Measurements from ENCODE around the gene ZMYND10.

Gene ZMYND10

GRCh38 chr3:50300681-50301254 lies 44.8 kb downstream of the ZMYND10 start:
- no peak for DNase-seq

- peak; percentile 91 to 93 for DNase-seq
Observed at GRCh38 chr3:50299929-50300680, 45.4 kb downstream of the ZMYND10 start.

DNA sequence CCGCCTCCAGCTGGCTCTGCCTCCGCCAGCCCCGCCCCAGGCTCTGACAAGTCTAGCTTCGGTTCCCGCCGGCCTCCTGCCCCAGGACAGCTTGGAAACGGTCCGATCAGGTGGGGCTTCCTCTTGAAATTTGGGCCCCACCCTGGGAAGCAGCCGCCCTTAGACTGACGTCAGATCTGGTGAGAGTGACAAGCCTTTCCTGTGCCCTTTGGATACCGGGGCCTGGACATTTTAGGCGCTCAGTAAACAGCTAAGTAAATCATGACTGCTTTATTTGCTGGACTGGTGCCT lies 45.9 kb downstream of the ZMYND10 start:
- no peak for DNase-seq

- DNase-seq = peak; percentile 99 to 100
Observed at GRCh38 chr3:50298836-50299637, 46.5 kb downstream of the ZMYND10 start, which contains the start of the genes HYAL3 and NAA80. Gene HYAL3 (minus strand): TSS chr3:50299405. CDS start chr3:50295602, 3,803 bp downstream. Gene NAA80 (minus strand): TSS chr3:50299405. CDS start chr3:50297463, 1,942 bp downstream.

- DNase-seq = peak in 1 of 2 donors; percentile 27
Observed at GRCh38 chr3:50297896-50298725, 47.4 kb downstream of the ZMYND10 start.

DNA sequence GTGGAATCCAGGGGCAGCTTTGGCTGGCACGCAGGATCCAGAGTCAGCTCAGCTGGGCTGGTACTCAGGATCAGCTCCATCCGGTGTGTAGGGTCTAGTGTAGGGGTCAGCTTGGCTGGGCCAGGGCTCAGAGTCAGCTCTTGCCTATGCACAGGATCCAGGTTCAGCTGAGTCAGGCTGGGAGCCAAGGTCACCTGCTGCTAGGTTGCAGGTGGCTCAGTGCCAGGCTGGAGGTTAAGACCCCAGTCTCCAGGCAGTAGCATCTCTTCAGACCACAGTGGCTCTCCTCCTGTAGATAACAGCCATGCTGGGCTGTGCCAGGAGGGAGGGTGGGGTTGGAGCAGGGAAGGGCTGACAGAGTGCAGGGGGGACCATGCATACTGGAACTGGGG lies 48.2 kb downstream of the ZMYND10 start:
- DNase-seq = no peak

- DNase-seq = no peak
Observed at GRCh38 chr3:50296721-50297383, 48.7 kb downstream of the ZMYND10 start.

DNA sequence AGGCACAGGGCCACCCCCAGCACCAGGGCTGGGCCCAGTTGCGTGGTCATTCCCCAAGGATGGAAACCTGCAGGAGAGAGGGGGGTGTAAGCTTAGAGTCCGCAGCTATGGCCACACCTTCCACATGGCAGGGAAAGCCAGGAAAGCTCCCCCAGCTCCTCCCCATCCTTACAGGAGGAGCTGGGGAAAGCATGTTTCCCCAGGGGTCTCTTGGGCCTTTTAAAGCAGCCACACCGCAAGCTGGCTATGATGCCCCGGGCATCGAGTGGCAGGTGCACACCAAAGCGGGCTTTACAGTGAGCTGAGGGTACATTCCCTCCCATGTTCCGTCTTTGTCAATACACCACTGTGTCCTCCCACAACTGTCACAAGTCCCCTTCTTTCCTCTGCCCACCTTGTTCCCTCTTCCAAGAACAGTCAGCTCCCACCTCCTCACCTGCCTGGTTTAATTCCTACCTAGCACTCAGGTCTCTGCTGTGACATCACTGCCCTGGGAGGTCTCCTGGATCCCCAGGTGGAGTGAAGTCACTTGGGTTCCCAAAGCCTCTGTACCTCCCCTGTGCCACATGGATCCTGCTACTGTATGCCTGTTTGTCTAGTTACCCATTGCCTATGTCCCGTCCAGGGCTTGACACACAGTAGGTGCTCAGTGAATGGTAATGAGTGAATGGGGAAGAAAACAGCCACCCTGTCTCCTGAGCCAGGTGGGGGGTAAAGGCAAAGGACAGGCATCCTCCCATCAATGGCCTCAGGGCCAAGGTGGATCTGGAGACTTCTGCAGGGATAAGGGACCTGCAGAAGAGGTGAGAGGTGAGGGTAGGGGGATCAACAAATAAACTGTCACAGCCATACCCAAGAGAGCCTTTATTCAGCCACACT lies 49.7 kb downstream of the ZMYND10 start:
- no peak for DNase-seq

- DNase-seq = no peak
Observed at GRCh38 chr3:50294492-50295403, 50.8 kb downstream of the ZMYND10 start.

GRCh38 chr3:50294089-50294488 lies 51.4 kb downstream of the ZMYND10 start:
- DNase-seq = no peak

GRCh38 chr3:50293079-50293801 lies 52.3 kb downstream of the ZMYND10 start:
- no peak for DNase-seq

- peak; percentile 98 for DNase-seq
Observed at GRCh38 chr3:50292159-50293078, 53.1 kb downstream of the ZMYND10 start, which contains the start of gene IFRD2. Gene IFRD2 (minus strand): TSS chr3:50292429. CDS start chr3:50292274, 155 bp downstream.
